Body of pancreas (tissue), 4 donors: ENCODE results near the gene ARHGAP15.

ENCODE experiments used
- CTCF ChIP-seq, 7 experiments: fragments of 450-650 bp in 4 of 7; fragments of 200-600 bp in 3 of 7; sonication (generic) in 3 of 7; IDR thresholded peaks; one replicate each; pipeline ENCODE4 v1.5.1; 2016 to 2019; ENCODE audit warnings: antibody characterized with exemption in 7 of 7
- POLR2A ChIP-seq, 3 donors: fragments of 450-650 bp; IDR thresholded peaks; one replicate each; pipeline ENCODE4 v1.6.1; 2016; ENCODE audit warnings: antibody characterized with exemption in 3 of 3, mild to moderate bottlenecking in 2 of 3

GRCh38 chr2:143545949-143546255 lies 416.7 kb downstream of the ARHGAP15 start:
- TF ChIP-seq CTCF (IDR thresholded peaks at IDR 0.05) (no peak), POLR2A (IDR thresholded peaks at IDR 0.05) (no peak)
